Keratinocyte (primary cell): ENCODE data around the gene PMCH. TPM values are rescaled to one million over a fixed set of nuclear protein-coding genes. Genes with fewer than 3 reads are reported as not detected.

Source experiments
- DNase-seq: peaks from one replicate; pipeline ENCODE4 v3.0.0-alpha.2; 2011; ENCODE audit warnings: low read depth, missing footprints, low spot score
- FAIRE-seq: peaks from 2 replicates; lab custom pipeline; 2011; peaks lifted over from hg19 to GRCh38; lab: Jason Lieb, UNC
- H2AFZ ChIP-seq: 2 replicates; pipeline ENCODE4 v1.6.0; 2012; ENCODE audit warnings: low read length, control low read depth, inconsistent platforms; ENCODE audit not compliant: control insufficient read depth
- H3K27ac ChIP-seq: 2 replicates; pipeline ENCODE4 v1.5.1; 2011; ENCODE audit warnings: low read length; ENCODE audit not compliant: control insufficient read depth, insufficient read depth
- H3K27me3 ChIP-seq: 3 replicates; pipeline ENCODE4 v1.6.0; 2011; ENCODE audit warnings: low read length; ENCODE audit not compliant: control insufficient read depth, insufficient read depth; ENCODE audit errors: extremely low read depth
- H3K36me3 ChIP-seq, 2 experiments: 2 replicates in 1 of 2; 3 replicates in 1 of 2; pipeline ENCODE4 v1.5.1; 2011; ENCODE audit warnings: low read length in 2 of 2, mild to moderate bottlenecking in 1 of 2; ENCODE audit not compliant: control insufficient read depth in 2 of 2, insufficient read depth in 2 of 2; ENCODE audit errors: extremely low read depth in 1 of 2
- H3K4me1 ChIP-seq: 3 replicates; pipeline ENCODE4 v1.5.1; 2011; ENCODE audit warnings: low read length; ENCODE audit not compliant: control insufficient read depth, insufficient read depth; ENCODE audit errors: extremely low read depth
- H3K4me2 ChIP-seq: 3 replicates; pipeline ENCODE4 v1.6.0; 2011; ENCODE audit warnings: low read depth, low read length; ENCODE audit not compliant: control insufficient read depth, insufficient read depth; ENCODE audit errors: extremely low read depth
- H3K4me3 ChIP-seq, 3 experiments: fragments of 200-600 bp in 1 of 3; sonication (generic) in 1 of 3; 2 replicates in 2 of 3; 3 replicates in 1 of 3; pipeline ENCODE4 v1.5.1; 2011 to 2016; ENCODE audit warnings: low read length in 3 of 3, mild to moderate bottlenecking in 3 of 3, control low read depth in 2 of 3, inconsistent platforms in 1 of 3, low read depth in 1 of 3, mixed read lengths in 1 of 3, mixed run types in 1 of 3, moderate library complexity in 1 of 3; ENCODE audit not compliant: control insufficient read depth in 2 of 3, insufficient read depth in 2 of 3; ENCODE audit errors: extremely low read depth in 1 of 3
- H3K79me2 ChIP-seq: 2 replicates; pipeline ENCODE4 v1.6.0; 2012; ENCODE audit warnings: low read length; ENCODE audit not compliant: control insufficient read depth, insufficient read depth
- H3K9ac ChIP-seq: 3 replicates; pipeline ENCODE4 v1.6.0; 2011; ENCODE audit warnings: low read length; ENCODE audit not compliant: control insufficient read depth, insufficient read depth; ENCODE audit errors: extremely low read depth
- H3K9me1 ChIP-seq: 3 replicates; pipeline ENCODE4 v1.6.0; 2011; ENCODE audit warnings: low read length; ENCODE audit not compliant: control insufficient read depth, insufficient read depth; ENCODE audit errors: extremely low read depth
- H3K9me3 ChIP-seq: 2 replicates; pipeline ENCODE4 v1.5.1; 2012; ENCODE audit warnings: low read depth, low read length; ENCODE audit not compliant: control insufficient read depth
- H4K20me1 ChIP-seq: 3 replicates; pipeline ENCODE4 v1.6.0; 2011; ENCODE audit warnings: low read length; ENCODE audit not compliant: control insufficient read depth, insufficient read depth; ENCODE audit errors: extremely low read depth
- EZH2 ChIP-seq: IDR thresholded peaks from one replicate; pipeline ENCODE4 v1.6.1; 2012; ENCODE audit warnings: inconsistent platforms, mild to moderate bottlenecking, low read length, moderate library complexity
- dilution Hi-C: fragments of 300-500 bp; cut with MboI; formaldehyde crosslinking; loops from one replicate; pipeline ENCODE4 v1.7.0; 2020; ENCODE audit warnings: low sequenced_read_pairs; ENCODE audit not compliant: extremely low pct_ligation_motif_present
- polyA plus RNA-seq, 5 experiments: library from polyadenylated mRNA; depleted of rRNA in 3 of 5; stranded (reverse) in 3 of 5; stranded (forward) in 1 of 5; unstranded in 1 of 5; fragments of >200 nt; gene quantifications; 1 replicate in 1 of 5; 2 replicates in 3 of 5; 3 replicates in 1 of 5; pipeline versions ENCODE4 v1.2.1 to v1.2.3, GENCODE V29; 2011 to 2012; ENCODE audit warnings: missing spikeins in 2 of 5, low read depth in 1 of 5, low replicate concordance in 1 of 5
- TF ChIP-seq, protein P1 (sequence below), 3 experiments: IDR thresholded peaks in 1 of 3; conservative IDR thresholded peaks in 1 of 3; optimal IDR thresholded peaks in 1 of 3; 2 replicates in 2 of 3; 3 replicates in 1 of 3; pipeline versions ENCODE3 to v1.5.1; 2011; ENCODE audit warnings: low read length in 3 of 3, mild to moderate bottlenecking in 3 of 3, moderate library complexity in 2 of 3, control low read depth in 1 of 3, inconsistent platforms in 1 of 3; ENCODE audit not compliant: insufficient read depth in 2 of 3; ENCODE audit errors: extremely low read depth in 1 of 3

Gene PMCH
- polyA plus RNA-seq, 1 donor (not counting 4 experiments of a cell fraction or from before 2014, with no cell fraction given) = not detected

DNA sequence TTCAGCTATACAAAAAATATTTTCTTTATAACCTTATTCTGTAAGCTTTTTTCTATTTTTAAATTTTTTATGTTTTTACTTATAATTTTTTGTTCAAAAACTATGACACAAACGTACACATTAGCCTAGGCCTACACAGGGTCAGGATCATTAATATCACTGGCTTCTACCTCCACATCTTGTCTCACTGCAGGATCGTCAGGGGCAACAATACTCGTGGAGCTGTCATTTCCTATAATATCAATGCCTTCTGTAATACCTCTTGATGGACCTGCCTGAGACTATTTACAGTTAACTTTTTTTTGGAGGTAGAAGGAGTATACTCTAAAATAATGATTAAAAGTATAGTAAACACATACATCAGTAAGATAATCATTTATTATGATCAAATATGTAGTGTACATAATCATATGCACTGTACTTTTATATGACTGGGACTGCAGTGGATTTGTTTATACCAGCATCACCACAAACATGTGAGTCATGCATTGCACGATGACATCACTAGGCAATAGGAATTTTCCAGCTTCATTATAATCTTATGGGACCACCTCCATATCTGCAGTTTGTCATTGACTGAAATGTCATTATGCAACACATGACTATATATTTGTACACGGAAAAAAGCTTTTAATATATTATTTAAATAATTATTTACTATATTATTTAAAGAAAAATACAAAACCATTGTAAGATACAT, 18.5 kb upstream of the PMCH start:
- H3K79me2 ChIP-seq = no peaks in the 10 kb centered on the region
- no peaks in the 10 kb centered on the region for H3K27me3 ChIP-seq
- no peak overlapping the region for H3K4me3 ChIP-seq
- FAIRE-seq (no peak), DNase-seq (no peak)
- H3K4me1 ChIP-seq = no peaks in the 10 kb centered on the region
- no peaks in the 10 kb centered on the region for H3K36me3 ChIP-seq
- no peak overlapping the region for H2AFZ ChIP-seq
- H3K27ac ChIP-seq = no peak overlapping the region
- H4K20me1 ChIP-seq = no peaks in the 10 kb centered on the region
- H3K9me1 ChIP-seq = no peaks in the 10 kb centered on the region
- no peak for TF ChIP-seq EZH2
- no peaks in the 10 kb centered on the region for H3K9me3 ChIP-seq
- dilution Hi-C loops = no loop called here
- H3K4me2 ChIP-seq = no peak overlapping the region
- no peak overlapping the region for H3K9ac ChIP-seq

DNA sequence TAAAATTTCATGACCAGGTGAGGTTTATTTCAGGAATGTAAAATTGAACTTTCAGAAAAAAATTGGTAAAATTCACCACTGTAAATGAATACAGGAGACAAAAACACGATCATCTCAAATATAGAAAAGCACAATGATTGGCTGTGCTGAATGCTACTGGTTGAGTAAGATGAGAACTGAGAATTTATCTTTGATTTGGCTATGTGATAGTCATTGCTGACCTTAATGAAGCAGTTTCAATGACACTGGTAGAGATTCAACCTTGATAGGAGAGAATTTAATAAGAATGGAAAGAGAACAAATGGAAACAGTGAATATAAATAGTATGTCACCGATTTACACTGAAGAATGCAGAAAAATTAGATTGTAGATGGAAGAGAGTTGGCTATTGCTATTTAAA, 6.4 kb upstream of the PMCH start:
- Histone ChIP-seq H3K9me1 (no peaks in the 10 kb centered on the region), H3K9me3 (no peaks in the 10 kb centered on the region), H3K36me3 (no peaks in the 10 kb centered on the region), H3K27me3 (no peaks in the 10 kb centered on the region), H3K4me1 (no peaks in the 10 kb centered on the region), H3K9ac (no peak overlapping the region), H3K4me2 (no peak overlapping the region), H2AFZ (no peak overlapping the region), H4K20me1 (no peaks in the 10 kb centered on the region), H3K79me2 (no peaks in the 10 kb centered on the region), H3K4me3 (no peak overlapping the region), H3K27ac (no peak overlapping the region)
- no peak for DNase-seq
- dilution Hi-C loops = no loop called here
- TF ChIP-seq EZH2 = no peak
- TF ChIP-seq, protein P1, sequence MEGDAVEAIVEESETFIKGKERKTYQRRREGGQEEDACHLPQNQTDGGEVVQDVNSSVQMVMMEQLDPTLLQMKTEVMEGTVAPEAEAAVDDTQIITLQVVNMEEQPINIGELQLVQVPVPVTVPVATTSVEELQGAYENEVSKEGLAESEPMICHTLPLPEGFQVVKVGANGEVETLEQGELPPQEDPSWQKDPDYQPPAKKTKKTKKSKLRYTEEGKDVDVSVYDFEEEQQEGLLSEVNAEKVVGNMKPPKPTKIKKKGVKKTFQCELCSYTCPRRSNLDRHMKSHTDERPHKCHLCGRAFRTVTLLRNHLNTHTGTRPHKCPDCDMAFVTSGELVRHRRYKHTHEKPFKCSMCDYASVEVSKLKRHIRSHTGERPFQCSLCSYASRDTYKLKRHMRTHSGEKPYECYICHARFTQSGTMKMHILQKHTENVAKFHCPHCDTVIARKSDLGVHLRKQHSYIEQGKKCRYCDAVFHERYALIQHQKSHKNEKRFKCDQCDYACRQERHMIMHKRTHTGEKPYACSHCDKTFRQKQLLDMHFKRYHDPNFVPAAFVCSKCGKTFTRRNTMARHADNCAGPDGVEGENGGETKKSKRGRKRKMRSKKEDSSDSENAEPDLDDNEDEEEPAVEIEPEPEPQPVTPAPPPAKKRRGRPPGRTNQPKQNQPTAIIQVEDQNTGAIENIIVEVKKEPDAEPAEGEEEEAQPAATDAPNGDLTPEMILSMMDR (optimal IDR thresholded peaks at IDR 0.05 in 1 of 3, IDR thresholded peaks at IDR 0.05 in 1 of 3, conservative IDR thresholded peaks at IDR 0.05 in 1 of 3; ENCODE audit: extremely low read depth in 1 of 3, insufficient read depth in 2 of 3, low read length in 3 of 3) = no peak
- no peak for FAIRE-seq

GRCh38 chr12:102202556-102202955, 4.9 kb upstream of the PMCH start:
- no peak overlapping the region for H3K4me3 ChIP-seq
- no peak overlapping the region for H3K9ac ChIP-seq
- H4K20me1 ChIP-seq = no peaks in the 10 kb centered on the region
- H3K79me2 ChIP-seq = no peaks in the 10 kb centered on the region
- H3K36me3 ChIP-seq = no peaks in the 10 kb centered on the region
- TF ChIP-seq, protein P1 (optimal IDR thresholded peaks at IDR 0.05 in 1 of 3, IDR thresholded peaks at IDR 0.05 in 1 of 3, conservative IDR thresholded peaks at IDR 0.05 in 1 of 3; ENCODE audit: extremely low read depth in 1 of 3, insufficient read depth in 2 of 3, low read length in 3 of 3) = no peak
- TF ChIP-seq EZH2 = no peak
- no peaks in the 10 kb centered on the region for H3K27me3 ChIP-seq
- no peak overlapping the region for H3K27ac ChIP-seq
- dilution Hi-C loops = no loop called here
- H3K4me1 ChIP-seq = no peaks in the 10 kb centered on the region
- DNase-seq (no peak), FAIRE-seq (no peak)
- H3K4me2 ChIP-seq = no peak overlapping the region
- H3K9me3 ChIP-seq = no peaks in the 10 kb centered on the region
- no peak overlapping the region for H2AFZ ChIP-seq
- H3K9me1 ChIP-seq = no peaks in the 10 kb centered on the region
